Measurements from ENCODE around the gene PPFIA1.
A peak's percentile ranks its signal among the peaks of the same experiment; 100 is the strongest.

Gene PPFIA1

DNA sequence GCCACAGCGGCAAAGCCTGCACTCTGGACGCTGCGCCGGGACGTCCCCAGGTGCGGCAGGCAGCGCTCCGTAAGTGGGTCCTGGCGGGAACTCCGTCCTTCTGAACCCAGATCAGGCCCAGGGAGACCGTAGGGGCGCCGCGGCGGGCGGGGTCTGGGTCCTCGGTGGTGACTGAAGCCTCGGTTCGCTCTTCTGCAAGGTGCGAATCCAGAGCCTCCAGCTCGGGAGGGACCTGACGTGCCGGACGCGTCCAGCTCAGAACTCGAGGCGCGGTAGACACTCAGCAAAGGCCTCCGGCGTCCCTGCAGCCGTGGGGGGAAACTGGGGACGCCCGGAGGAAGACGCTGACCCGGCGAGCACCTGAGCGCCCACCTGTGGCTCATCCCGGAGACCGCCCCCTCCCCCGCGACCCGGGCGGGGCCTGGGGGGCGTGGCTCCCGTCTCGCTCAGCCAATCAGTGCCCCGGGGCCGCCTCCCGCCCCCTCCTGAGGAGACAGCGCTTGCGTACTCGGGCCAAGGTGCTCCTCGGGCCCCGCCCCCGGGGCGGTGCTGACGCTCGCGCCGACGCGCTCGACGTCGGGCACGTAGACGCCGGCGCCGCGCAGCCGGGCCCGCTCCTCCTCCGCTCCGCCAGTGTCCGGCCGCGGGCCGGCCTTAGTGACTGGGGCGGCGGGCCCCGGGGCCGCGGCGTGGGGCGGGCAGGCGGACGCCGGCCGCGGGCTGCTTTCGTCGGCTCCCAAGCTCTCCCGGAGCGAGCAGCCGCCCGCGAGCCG, at the start of gene PPFIA1:
Gene PPFIA1 (plus strand): TSS at position 587 of the 773 bp plus-strand sequence. CDS start 1,483 bp downstream, outside the sequence.
- peak; percentile 92 for DNase-seq (ENCODE audit: low read depth)

- no peak for DNase-seq (ENCODE audit: low read depth)
These were observed 49.6 kb upstream of the PPFIA1 start for GRCh38 chr11:70220920-70221319.

- no peak for DNase-seq (ENCODE audit: low read depth)
These were observed 44.8 kb upstream of the PPFIA1 start for GRCh38 chr11:70225681-70226177.

DNA sequence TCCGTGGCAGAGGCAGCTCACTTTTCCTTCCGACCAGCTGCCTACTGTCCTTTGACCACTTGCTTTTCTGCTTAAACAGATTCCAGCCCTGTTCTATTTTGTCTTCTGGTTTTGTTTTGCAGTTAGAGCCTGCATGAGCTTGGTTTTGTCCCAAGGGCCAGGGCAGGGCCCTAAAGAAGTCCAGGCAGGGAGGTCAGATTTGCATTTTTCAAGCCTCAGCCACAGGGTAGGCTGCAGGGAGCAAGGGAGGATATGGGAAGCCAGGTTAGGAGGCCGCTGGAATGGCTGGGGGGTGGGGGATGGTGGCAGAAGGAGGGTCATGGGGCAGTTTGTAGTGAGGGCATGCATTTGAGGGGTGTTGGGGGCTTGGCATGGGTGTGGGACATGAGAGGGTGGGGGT, 44.3 kb upstream of the PPFIA1 start:
- DNase-seq (ENCODE audit: low read depth): no peak

DNA sequence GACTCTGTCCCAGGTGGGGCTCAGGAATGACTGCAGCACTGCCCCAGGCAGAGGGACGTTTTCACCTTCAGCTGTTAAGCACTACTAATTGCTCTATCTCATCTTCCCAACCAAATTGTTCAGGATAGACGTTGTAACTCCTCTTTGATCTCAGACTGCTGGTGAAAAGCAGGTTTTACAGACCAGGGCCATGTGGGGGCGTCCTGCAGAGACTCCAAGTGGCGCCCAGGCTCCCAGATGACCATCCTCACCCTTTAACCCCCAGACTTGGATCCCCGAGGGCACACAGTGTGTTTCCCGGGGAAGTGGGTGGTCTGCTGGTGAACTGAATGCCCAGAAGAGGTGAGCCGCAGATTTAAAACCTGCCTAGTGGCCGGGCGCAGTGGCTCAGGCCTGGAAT, 43.5 kb upstream of the PPFIA1 start:
- no peak for DNase-seq (ENCODE audit: low read depth)

GRCh38 chr11:70229737-70230136, 40.8 kb upstream of the PPFIA1 start:
- no peak for DNase-seq (ENCODE audit: low read depth)

- no peak for DNase-seq (ENCODE audit: low read depth)
These were observed 40.2 kb upstream of the PPFIA1 start for GRCh38 chr11:70230151-70230839.

DNA sequence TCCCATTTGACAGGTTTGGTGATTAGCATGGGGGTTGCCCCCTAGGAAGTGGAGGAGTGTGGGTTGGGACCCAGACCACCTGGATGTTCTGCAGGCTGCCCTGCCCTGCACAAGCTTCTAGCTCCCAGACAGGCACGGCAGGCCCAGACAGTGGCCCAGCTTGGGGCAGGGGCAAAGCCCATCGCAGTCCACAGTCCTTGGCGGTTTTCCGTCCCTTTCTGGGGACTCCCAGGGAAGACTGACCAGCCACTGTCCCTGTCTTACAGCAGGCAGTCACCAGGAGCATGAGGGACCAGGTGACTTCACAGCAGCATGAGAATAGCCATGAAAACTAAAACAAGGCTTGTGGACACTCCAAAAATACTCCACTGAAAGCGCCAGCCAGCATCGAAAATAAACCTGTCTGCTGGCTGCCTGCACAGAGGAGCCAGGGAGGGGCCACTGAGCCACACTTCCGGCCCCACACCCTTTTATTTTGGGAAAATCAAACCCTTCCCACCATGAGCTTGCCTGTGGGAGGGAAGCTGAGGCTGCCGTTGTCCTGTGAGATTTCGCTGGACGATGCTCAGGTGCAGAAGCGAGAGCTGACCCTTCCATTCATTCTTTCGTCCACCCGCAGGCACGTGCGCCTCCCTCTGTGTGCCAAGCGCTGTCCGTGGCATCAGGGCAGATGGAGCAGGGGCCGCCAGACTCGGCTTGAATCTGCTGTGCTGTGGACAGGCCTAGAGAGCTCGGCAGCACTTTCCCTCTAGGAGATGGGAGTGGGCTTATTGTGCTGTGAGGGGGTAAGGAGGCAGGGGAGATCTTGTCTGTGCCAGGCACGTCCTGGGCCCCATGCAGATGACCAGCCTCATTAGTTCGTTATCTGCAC, 39.4 kb upstream of the PPFIA1 start:
- no peak for DNase-seq (ENCODE audit: low read depth)

DNA sequence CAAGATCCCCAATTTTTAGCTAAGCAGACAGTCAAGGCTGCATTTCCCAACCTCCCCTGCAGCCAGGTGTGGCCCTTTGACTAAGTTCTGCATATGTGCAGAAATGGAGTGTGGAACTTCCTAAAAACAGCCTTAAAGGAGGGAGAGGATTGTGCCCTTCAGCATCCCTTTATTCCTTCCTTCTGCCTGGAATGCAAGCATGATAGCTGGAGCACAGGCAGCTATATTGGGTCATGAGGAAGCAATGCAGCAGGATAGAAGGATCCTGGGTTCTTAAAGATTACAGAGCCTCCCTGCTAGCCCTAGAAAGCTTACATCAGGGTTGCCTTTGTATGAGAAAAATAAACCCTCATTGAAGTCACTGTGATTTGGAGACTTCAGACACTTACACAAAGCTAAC, 37.5 kb upstream of the PPFIA1 start:
- DNase-seq (ENCODE audit: low read depth): no peak

GRCh38 chr11:70233511-70233934, 37.0 kb upstream of the PPFIA1 start:
- DNase-seq (ENCODE audit: low read depth): no peak

- DNase-seq (ENCODE audit: low read depth): no peak
These were observed 36.5 kb upstream of the PPFIA1 start for GRCh38 chr11:70233962-70234361.

GRCh38 chr11:70240337-70240736, 30.2 kb upstream of the PPFIA1 start:
- DNase-seq (ENCODE audit: low read depth): no peak

DNA sequence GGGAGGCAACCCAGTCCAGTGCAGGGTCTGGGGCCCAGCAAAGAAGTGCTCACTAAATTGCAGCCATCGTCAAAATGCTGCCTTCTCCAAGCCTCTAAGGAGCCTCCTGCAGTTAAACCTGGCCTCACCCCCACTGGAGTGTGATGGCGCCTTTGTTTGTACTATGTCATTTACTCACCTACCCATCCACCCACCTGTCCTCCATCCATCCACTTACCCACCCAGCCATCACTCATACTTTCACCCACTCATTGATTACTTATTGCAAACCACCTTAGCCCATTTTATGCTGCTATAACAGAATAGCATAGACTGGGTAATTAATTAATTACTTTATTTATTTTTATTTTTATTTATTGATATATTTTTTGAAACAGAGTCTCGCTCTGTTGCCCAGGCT, 28.8 kb upstream of the PPFIA1 start:
- DNase-seq (ENCODE audit: low read depth): no peak

GRCh38 chr11:70242885-70243284, 27.6 kb upstream of the PPFIA1 start:
- no peak for DNase-seq (ENCODE audit: low read depth)

GRCh38 chr11:70243912-70244652, 26.4 kb upstream of the PPFIA1 start:
- no peak for DNase-seq (ENCODE audit: low read depth)

- no peak for DNase-seq (ENCODE audit: low read depth)
These were observed 25.8 kb upstream of the PPFIA1 start for GRCh38 chr11:70244698-70245097.

GRCh38 chr11:70246196-70246595, 24.3 kb upstream of the PPFIA1 start:
- DNase-seq (ENCODE audit: low read depth): no peak

DNA sequence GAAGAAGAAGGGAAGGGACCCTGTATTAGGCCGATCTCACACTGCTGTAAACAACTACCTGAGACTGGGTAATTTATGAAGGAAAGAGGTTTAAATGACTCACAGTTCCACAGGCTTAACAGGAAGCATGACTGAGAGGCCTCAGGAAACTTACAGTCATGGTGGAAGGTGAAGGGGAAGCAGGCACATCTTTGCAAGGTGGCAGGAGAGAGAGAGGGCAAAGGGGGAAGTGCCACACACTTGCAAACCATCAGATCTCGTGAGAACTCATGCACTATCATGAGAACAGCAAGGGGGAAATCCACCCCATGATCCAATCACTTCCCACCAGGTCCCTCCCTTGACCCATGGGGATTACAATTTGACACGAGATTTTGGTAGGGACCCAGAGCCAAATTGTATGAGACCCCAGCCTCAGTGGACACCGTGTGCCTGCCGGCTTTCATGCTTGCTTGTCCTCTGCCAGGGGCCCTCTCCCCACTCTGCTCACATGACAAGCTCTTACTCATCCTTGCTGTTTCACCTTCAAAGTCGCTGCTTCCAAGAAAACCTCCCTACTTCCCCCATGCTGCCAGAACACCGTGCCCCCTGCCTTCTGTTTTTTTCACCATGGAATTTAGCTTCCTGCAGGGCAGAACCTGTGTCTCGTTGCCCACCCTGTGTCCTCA, 23.3 kb upstream of the PPFIA1 start:
- no peak for DNase-seq (ENCODE audit: low read depth)

- no peak for DNase-seq (ENCODE audit: low read depth)
These were observed 22.8 kb upstream of the PPFIA1 start for GRCh38 chr11:70247710-70248072.

GRCh38 chr11:70250876-70251658, 19.4 kb upstream of the PPFIA1 start:
- no peak for DNase-seq (ENCODE audit: low read depth)

Data from T-helper 22 cell (primary cell).